CD4-positive, alpha-beta T cell treated with Interleukin-10 for 1 hour (primary cell): Measurements from ENCODE around the gene TMPRSS13.
"Not testable (repeated sequence)": the region's sequence is repeated elsewhere in the genome, so short reads cannot be mapped to it uniquely, and the experiment has no call there.

Source experiments
- DNase-seq: peaks from one replicate; pipeline ENCODE4 v3.0.0-alpha.2; 2020

Gene TMPRSS13

GRCh38 chr11:117871160-117871559, 58.0 kb downstream of the TMPRSS13 start:
- DNase-seq, result no peak

- no peak for DNase-seq
Observed at GRCh38 chr11:117870103-117870952, 58.9 kb downstream of the TMPRSS13 start.

- no peak for DNase-seq
Observed at GRCh38 chr11:117869604-117870003, 59.6 kb downstream of the TMPRSS13 start.

DNA sequence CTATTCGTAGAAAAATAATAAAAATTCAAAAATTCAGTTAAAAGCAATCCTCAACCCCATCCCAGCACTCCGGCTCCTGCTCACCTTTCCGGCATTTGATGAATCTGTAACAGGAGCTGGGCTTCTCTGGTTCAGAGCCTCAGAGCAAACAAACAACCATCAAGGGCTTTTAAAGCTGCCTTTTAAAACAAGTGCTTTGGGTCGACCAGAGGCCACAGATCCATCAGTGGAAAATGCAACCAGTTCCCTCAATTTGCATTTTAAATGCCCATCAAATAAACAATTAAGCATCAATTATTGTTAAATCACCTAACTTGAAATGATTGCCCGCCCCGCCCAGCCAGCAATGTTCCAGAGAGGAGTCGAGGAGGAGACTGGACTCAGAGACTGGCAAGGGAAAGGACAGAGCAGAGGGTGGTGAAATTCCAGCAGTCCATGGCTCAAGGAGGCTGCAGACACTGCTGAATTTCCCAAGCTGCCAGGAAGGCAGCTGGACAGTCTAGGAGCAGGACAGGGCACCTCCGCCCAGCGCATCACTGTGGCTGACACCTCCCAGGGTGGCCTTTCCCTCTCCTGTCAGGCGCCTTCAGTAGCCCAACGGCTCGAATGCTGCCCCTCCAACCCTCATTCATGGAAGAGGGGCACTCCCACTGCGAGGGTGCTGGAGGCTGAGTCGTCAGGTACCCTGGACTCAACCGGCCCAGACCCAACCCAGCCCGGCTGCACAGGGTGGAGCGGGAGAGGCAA, 60.2 kb downstream of the TMPRSS13 start:
- no peak for DNase-seq

- DNase-seq, result no peak
Observed at GRCh38 chr11:117868088-117868487, 61.1 kb downstream of the TMPRSS13 start.

DNA sequence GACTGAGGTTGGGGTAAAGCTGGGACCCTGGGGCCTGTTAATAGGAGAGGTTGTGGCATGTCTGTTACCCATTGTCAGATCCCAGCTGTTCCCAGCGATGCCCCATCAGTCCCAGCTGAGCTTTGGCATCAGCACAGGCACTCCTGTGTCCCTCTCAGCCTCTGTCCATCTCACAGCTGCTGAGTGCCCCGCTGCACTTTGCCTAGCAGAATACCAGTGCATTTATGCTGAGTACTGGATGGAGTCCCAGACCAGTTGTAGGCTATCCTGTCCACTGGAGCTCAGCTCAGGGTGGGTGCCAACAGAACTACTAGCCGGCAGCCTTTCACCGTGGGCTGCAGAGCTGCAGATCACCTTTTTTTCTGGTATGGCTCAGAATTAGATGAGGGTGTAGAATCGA, 62.7 kb downstream of the TMPRSS13 start:
- no peak for DNase-seq

- DNase-seq, result not testable (repeated sequence)
Observed at GRCh38 chr11:117865546-117865945, 63.7 kb downstream of the TMPRSS13 start.

- DNase-seq, result no peak
Observed at GRCh38 chr11:117863383-117863782, 65.8 kb downstream of the TMPRSS13 start.

DNA sequence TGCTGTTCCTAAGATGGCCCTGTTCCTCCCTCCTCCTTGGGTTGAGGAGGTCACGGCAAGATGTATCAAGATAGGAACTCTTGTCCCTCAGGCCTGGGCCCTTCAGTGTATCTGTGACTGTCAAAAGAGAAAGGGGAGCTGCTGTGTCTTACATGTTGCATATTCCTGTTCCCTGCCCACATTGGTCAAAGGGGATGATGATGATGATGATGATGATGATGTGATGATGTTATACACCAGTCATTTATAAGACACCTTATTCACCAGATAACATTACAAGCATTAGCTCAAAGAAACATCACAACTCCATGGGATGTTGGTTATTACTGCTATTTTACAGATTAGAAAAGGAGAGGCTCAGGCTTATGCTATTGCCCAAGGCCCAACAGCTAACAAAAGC, 66.4 kb downstream of the TMPRSS13 start:
- DNase-seq, result no peak

- no peak for DNase-seq
Observed at GRCh38 chr11:117862019-117862725, 67.0 kb downstream of the TMPRSS13 start.

DNA sequence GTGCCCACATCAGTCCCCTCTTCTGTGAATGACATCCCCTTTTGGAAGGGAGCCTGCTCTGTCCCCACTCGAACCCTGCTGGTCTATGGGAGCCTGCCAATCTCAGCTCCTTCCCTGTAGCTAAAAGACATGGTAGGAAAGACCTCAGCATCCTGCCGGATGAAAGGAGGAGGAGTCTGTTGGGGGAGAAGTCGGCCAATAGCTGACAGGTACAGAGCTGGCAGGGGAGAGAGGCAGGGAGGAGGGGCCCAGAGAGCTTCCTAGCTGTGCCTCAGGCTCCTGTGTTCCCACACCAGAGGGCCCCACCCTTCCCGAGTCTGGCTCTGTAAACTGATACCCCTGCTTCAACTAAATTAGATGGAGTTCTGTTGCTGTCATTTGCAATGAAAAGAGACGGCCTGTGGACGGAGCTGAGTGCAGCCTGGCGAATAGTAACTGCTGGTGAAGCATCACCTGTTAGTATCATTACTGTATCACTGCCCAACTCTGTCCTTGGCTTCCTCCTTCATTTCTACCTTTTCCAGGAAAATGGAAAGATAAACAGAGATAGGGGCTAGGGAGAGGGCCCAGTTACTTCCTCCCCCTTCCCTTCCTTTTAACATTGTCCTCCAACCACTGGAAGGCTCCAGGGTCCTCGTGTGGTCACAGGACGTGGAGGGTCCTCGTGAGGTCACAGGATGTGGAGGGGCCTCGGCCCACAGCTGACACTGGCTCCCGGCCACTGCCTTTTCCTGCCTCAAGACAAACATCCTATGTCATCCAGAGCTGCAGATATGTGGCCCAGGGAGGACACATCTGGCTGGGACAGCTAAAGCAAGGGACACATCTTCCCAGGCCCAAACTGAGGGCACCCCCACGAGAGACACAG, 67.8 kb downstream of the TMPRSS13 start:
- no peak for DNase-seq

GRCh38 chr11:117860139-117860538, 69.1 kb downstream of the TMPRSS13 start:
- DNase-seq, result no peak

DNA sequence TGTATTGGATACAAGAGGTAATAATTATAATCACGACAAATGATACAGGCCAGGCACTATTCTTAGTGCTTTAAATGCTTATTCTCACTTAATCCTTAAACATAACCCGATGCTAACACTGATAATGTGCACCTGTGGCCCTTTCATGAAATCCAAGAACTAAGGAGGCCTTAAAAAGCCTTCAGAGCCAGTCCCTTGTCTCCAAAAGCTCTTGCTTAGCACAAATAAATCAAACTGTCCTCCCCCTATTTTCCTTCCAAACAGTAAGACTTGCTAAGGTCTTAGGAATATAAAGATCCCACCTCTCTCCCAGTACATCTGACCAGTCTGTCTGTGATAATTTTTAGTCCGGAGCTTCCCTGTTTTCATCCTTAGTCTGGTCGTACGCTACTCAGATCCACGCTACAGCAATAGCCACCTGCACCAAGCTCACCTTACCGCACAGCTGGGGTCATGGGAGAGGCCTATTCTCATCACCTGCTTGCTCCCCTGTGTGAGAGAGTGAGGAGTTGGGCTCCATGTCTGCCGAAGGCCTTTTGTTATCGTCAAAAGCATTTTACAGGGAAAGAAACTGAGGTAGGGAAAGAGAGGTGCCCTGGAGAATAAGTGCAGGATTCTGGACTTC, 69.6 kb downstream of the TMPRSS13 start:
- DNase-seq, result no peak

DNA sequence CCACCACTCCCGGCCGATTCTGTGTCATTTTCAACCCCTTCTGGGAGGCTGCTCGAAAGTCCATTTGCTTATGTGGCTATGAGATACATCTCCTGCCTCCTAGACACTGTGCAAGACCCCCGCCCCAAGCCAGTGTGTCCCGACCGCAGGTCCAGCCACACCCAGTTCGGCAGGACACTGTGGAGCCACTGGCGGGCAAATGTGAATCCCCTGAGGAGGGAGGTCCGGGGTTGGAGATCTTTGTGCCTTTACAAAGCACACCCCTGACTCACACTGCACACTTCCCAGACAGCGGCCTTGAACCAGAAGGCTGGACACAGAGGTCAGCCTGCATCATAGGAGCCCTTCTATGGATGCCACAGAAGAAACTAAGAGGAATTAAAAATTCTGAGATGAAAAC, 70.1 kb downstream of the TMPRSS13 start:
- no peak for DNase-seq

DNA sequence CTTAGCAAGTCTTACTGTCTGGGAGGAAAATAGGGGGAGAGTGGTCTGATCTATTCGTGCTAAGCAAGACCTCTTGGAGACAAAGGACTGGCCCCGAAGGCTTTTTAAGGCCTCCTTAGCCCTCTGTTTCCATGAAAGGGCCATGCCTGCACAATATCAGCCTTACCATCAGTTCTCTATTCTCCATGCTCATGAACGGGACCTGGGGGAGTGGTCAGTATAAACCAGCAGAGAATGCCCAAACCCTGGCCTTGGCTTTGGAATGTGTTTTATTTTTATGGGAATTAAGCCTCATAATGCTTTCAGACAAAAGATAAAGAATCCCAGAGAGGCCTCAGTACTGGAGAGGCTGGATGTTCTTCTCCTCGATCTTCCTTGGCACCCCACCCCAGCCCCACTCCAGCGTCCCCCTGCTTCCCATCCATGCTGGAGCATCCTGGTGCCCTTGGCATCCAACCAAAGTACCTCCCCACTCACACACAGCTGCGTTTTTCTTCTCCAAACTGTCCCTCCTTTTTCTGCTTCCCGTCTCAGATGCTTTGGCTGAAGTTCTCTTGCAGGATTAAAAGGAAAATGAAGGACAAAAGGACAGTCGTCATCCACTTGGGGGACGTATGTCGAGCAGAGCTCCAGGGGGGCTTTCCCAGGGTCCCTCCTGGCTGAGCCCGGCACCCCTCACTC, 71.3 kb downstream of the TMPRSS13 start:
- DNase-seq, result no peak

DNA sequence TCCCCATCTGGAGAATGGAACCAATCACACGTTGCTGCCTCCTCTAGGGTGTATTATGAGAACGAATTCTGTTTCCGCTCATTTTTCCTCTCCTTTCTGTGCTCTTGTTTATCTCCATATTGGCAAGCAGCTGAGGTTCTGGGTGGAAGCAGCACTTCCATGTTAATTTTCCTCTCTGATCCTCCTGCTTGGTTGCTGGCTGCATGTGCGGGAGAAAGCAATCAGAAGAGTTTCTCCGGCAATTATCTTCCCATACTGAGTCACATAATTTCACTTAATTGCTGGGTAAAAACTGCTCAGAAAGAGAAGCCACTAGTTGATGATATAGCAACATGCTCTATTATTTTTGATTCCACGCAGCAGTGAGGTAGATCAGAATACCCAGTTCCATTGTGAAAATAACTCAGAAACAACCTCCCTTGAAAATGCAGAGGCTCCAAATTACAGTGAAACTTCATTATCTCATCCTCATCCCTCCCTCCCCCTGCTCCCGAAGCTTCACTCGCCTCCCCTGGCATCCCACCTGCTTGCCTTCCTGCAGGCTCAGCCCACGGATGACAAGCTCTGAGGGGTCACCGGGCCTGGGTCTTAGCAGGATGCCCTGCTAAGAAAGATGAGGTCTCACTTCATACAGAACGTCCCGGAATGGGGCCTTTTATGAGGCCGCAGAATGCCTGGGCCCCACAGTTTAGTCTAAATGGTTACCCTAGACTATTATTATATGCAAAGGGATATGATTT, 73.1 kb downstream of the TMPRSS13 start:
- no peak for DNase-seq

- DNase-seq, result no peak
Observed at GRCh38 chr11:117855186-117855845, 73.9 kb downstream of the TMPRSS13 start.

GRCh38 chr11:117852309-117852708, 76.9 kb downstream of the TMPRSS13 start:
- DNase-seq, result no peak

DNA sequence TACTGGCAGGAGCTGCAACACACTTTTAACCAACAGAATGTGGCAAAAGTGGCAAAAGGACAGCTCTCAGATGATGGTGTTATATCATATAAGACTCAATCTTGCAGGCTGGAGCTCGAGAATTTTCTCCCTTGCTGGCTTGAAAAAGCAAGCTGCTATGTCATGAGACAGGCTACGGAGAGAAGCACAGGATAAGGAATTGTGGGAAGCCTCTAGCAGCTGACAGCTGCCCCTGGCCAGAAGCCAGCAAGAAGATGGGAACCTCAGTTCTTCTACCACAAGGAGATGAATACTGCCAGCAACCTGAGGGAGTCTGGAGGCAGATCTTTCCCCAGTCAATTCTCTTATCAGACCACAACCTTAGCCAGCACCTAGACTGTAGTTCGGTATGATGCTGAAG, 77.3 kb downstream of the TMPRSS13 start:
- no peak for DNase-seq

DNA sequence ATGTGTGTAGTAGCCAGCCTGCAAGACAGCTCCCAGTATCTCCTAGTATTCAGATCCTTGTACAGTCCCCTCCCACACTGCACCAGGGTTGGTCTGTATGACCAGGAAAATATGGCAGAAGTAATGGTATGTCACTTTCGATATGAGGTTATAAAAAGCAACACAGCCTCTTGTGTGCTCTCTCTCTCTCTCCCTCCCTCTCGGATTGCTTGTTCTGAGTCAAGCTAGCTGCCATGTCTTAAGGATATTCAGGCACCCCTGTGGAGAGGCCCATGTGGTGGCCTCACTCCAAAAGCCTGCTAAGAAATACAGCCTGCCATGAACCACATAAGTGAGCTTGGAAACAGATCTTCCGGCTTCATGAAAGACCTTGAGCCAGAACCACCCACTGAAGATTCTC, 78.1 kb downstream of the TMPRSS13 start:
- no peak for DNase-seq
